HepG2 (cell line): ENCODE results near the gene LENEP. TPM values are rescaled to one million over a fixed set of nuclear protein-coding genes. Genes with fewer than 3 reads are reported as not detected.

ENCODE experiments used
- ATAC-seq: fragments of 200-7000 bp; cut with Tn5 transposase; 3 replicates; pipeline ENCODE4 v1.9.1; 2020; ENCODE audit warnings: mild to moderate bottlenecking, moderate library complexity
- BruUV-seq: library from RNA; stranded (reverse); fragments of 400-500 nt; replicated peaks from 2 replicates; lab custom pipeline; 2021; lab: Mats Ljungman, UMichigan
- CTCF ChIA-PET: fragments of 300-600 bp; formaldehyde crosslinking; extraction: SDS; loops from one replicate; lab custom pipeline; 2021; ENCODE audit warnings: low total read pairs, inconsistent platforms, low intra/inter-chr PET ratio; lab: Yijun Ruan, JAX
- POLR2A ChIA-PET: fragments of 350-600 bp; sonication (Branson Sonifier 250); formaldehyde crosslinking; loops from one replicate; lab custom pipeline; 2020; ENCODE audit warnings: antibody characterized with exemption, inconsistent platforms; lab: Yijun Ruan, JAX
- DNase-seq: peaks from one replicate; pipeline ENCODE4 v3.0.0-alpha.2; 2015; ENCODE audit warnings: low spot score
- FAIRE-seq: peaks from 3 replicates; lab custom pipeline; 2011; peaks lifted over from hg19 to GRCh38; lab: Jason Lieb, UNC
- H2AFZ ChIP-seq: one replicate; pipeline ENCODE4 v1.6.1; 2011; ENCODE audit warnings: low read length, inconsistent platforms
- H3K27ac ChIP-seq: fragments of 300-600 bp; 3 replicates; pipeline ENCODE4 v1.8.0; 2011; ENCODE audit warnings: mixed run types, mild to moderate bottlenecking, mixed read lengths, low read length, inconsistent platforms; ENCODE audit not compliant: insufficient read depth; ENCODE audit errors: extremely low read length
- H3K27me3 ChIP-seq, 2 experiments: fragments of 200-600 bp in 1 of 2; 2 replicates in 1 of 2; 3 replicates in 1 of 2; pipeline versions ENCODE4 v1.6.0 to v1.8.0; 2011; ENCODE audit warnings: low read length in 2 of 2, mild to moderate bottlenecking in 2 of 2, moderate library complexity in 2 of 2, inconsistent platforms in 1 of 2; ENCODE audit not compliant: insufficient read depth in 2 of 2, control insufficient read depth in 1 of 2
- H3K36me3 ChIP-seq, 2 experiments: fragments of 200-600 bp in 1 of 2; replicated peaks in 1 of 2; 2 replicates in 1 of 2; 3 replicates in 1 of 2; pipeline versions ENCODE4 v1.5.1 to v1.8.0; 2011; ENCODE audit warnings: low read length in 2 of 2, inconsistent platforms in 1 of 2; ENCODE audit not compliant: insufficient read depth in 2 of 2, control insufficient read depth in 1 of 2
- H3K4me1 ChIP-seq: 2 replicates; pipeline ENCODE4 v1.5.1; 2012; ENCODE audit warnings: low read length, inconsistent platforms; ENCODE audit not compliant: insufficient read depth
- H3K4me2 ChIP-seq: 2 replicates; pipeline ENCODE4 v1.6.0; 2011; ENCODE audit warnings: low read depth, low read length, inconsistent platforms
- H3K4me3 ChIP-seq, 3 experiments: fragments of 200-600 bp in 1 of 3; sonication (generic), shearing (Covaris generic) in 1 of 3; replicated peaks in 1 of 3; 2 replicates each; pipeline ENCODE4 v1.5.1; 2011 to 2016; ENCODE audit warnings: low read length in 3 of 3, inconsistent platforms in 2 of 3, low read depth in 2 of 3, mild to moderate bottlenecking in 2 of 3, control low read depth in 1 of 3, mixed read lengths in 1 of 3; ENCODE audit not compliant: insufficient read depth in 1 of 3
- H3K79me2 ChIP-seq: one replicate; pipeline ENCODE4 v1.6.1; 2011; ENCODE audit warnings: low read length, inconsistent platforms; ENCODE audit not compliant: insufficient read depth
- H3K9ac ChIP-seq: 2 replicates; pipeline ENCODE4 v1.6.0; 2011; ENCODE audit warnings: mild to moderate bottlenecking, low read depth, low read length, inconsistent platforms; ENCODE audit not compliant: insufficient read depth
- H3K9me3 ChIP-seq: 2 replicates; pipeline ENCODE4 v1.5.1; 2012; ENCODE audit warnings: mild to moderate bottlenecking, low read length
- H4K20me1 ChIP-seq: 2 replicates; pipeline ENCODE4 v1.6.0; 2011; ENCODE audit warnings: inconsistent platforms, mild to moderate bottlenecking, low read length, moderate library complexity; ENCODE audit not compliant: insufficient read depth
- BRCA1 ChIP-seq: sonication (generic); formaldehyde crosslinking; IDR thresholded peaks from 2 replicates; pipeline ENCODE4 v1.4.0; 2020; ENCODE audit warnings: missing genetic modification reagents
- E2F5 ChIP-seq: sonication (generic); formaldehyde crosslinking; conservative IDR thresholded peaks from 2 replicates; pipeline ENCODE4 v1.4.0; 2020; ENCODE audit warnings: missing genetic modification reagents
- ETV6 ChIP-seq: sonication (generic); formaldehyde crosslinking; conservative IDR thresholded peaks from 2 replicates; pipeline ENCODE4 v1.4.0; 2020; ENCODE audit warnings: missing genetic modification reagents
- FOXK1 ChIP-seq: sonication (generic); formaldehyde crosslinking; IDR thresholded peaks from 2 replicates; pipeline ENCODE4 v1.4.0; 2020; ENCODE audit warnings: low read depth, missing genetic modification reagents, borderline replicate concordance
- GATAD2A ChIP-seq: IDR thresholded peaks from 2 replicates; pipeline ENCODE4 v1.6.1; 2016
- IRF2 ChIP-seq: IDR thresholded peaks from 2 replicates; pipeline ENCODE4 v1.6.1; 2018; ENCODE audit warnings: missing genetic modification reagents, missing compliant biosample characterization
- MAX ChIP-seq: IDR thresholded peaks from 2 replicates; pipeline ENCODE4 v1.6.1; 2012; ENCODE audit warnings: inconsistent platforms
- MBNL3 ChIP-seq: fragments of 250-450 bp; sonication (Bioruptor Pico); conservative IDR thresholded peaks from 2 replicates; pipeline ENCODE4 v1.8.0; 2022; ENCODE audit warnings: mild to moderate bottlenecking, inconsistent platforms
- NR1H2 ChIP-seq: sonication (generic); formaldehyde crosslinking; IDR thresholded peaks from 2 replicates; pipeline ENCODE4 v1.8.1; 2022; ENCODE audit warnings: low read depth, missing genetic modification reagents, borderline replicate concordance
- PHB2 ChIP-seq: fragments of 450-650 bp; IDR thresholded peaks from 2 replicates; pipeline ENCODE4 v1.6.1; 2018; ENCODE audit not compliant: partially characterized antibody
- RFX3 ChIP-seq: IDR thresholded peaks from 2 replicates; pipeline ENCODE4 v1.6.1; 2016; ENCODE audit warnings: missing biosample characterization, missing genetic modification reagents
- RFXAP ChIP-seq: sonication (generic); formaldehyde crosslinking; IDR thresholded peaks from 2 replicates; pipeline ENCODE4 v1.4.0; 2020; ENCODE audit warnings: missing genetic modification reagents, borderline replicate concordance
- ZFP36L2 ChIP-seq: sonication (generic); formaldehyde crosslinking; IDR thresholded peaks from 2 replicates; pipeline ENCODE4 v1.4.0; 2020; ENCODE audit warnings: missing genetic modification reagents
- ZGPAT ChIP-seq: IDR thresholded peaks from 2 replicates; pipeline ENCODE4 v1.6.1; 2016; ENCODE audit warnings: mild to moderate bottlenecking
- ZNF143 ChIP-seq: sonication (generic); formaldehyde crosslinking; IDR thresholded peaks from 2 replicates; pipeline ENCODE4 v1.4.0; 2020; ENCODE audit warnings: missing genetic modification reagents
- ZNF331 ChIP-seq: sonication (generic); formaldehyde crosslinking; IDR thresholded peaks from 2 replicates; pipeline ENCODE4 v1.4.0; 2020; ENCODE audit warnings: missing genetic modification reagents
- ZNF512 ChIP-seq: sonication (generic); formaldehyde crosslinking; IDR thresholded peaks from 2 replicates; pipeline ENCODE4 v1.4.0; 2020; ENCODE audit warnings: mild to moderate bottlenecking, missing genetic modification reagents
- ZNF550 ChIP-seq: sonication (generic); formaldehyde crosslinking; IDR thresholded peaks from 2 replicates; pipeline ENCODE4 v1.4.0; 2020; ENCODE audit warnings: mild to moderate bottlenecking, missing genetic modification reagents, borderline replicate concordance
- WGBS: methylation state at CpG from one replicate; pipeline ENCODE4 v1.1.6; 2017; ENCODE audit warnings: low lambda C conversion rate; 5-methylcytosine and 5-hydroxymethylcytosine counted together
- in situ Hi-C: cut with HindIII; loops from 2 replicates; pipeline ENCODE4 v1.10.0; 2017; ENCODE audit warnings: low pct_unique_long_range_greater_than_20kb; ENCODE audit not compliant: extremely low pct_ligation_motif_present
- intact Hi-C: fragments of 100-400 bp; cut with micrococcal nuclease; formaldehyde crosslinking; loops from one replicate; pipeline ENCODE4 v1.10.0; 2022; ENCODE audit not compliant: unreplicated experiment
- polyA plus RNA-seq, 8 experiments: library from polyadenylated mRNA; depleted of rRNA in 3 of 8; stranded (reverse) in 7 of 8; unstranded in 1 of 8; fragments of >200 nt; fragmentation: Illumina TruSeq in 4 of 8; extraction: Trizol in 4 of 8; gene quantifications; 2 replicates each; pipeline versions ENCODE4 v1.2.1 to v1.2.3, GENCODE V29; 2011 to 2016; ENCODE audit warnings: low read depth in 4 of 8, missing spikeins in 1 of 8, mixed read lengths in 1 of 8; ENCODE audit not compliant: insufficient read depth in 1 of 8
- total RNA-seq, 5 experiments: library from RNA; depleted of rRNA; stranded (reverse); fragments of >200 nt; fragmentation: Illumina TruSeq; extraction: Trizol; gene quantifications; 2 replicates each; pipeline ENCODE4 v1.2.3, GENCODE V29; 2016; ENCODE audit warnings: low read depth in 1 of 5

Gene LENEP
- total and polyA plus RNA-seq, 2 of the 13 experiments (the other 11 are each of a cell fraction or from before 2014, with no cell fraction given) = 0.29 TPM; not detected in 1

- Histone ChIP-seq H4K20me1 (no peaks in the 10 kb centered on the region), H3K4me1 (peaks cover 33% of the 10 kb centered on the region), H3K79me2 (peaks cover 4% of the 10 kb centered on the region)
- FAIRE-seq = no peak
- no TSS peak for BruUV-seq
- TF ChIP-seq ZGPAT (CRISPR knock-in tag) (no peak), PHB2 (no peak), GATAD2A (CRISPR knock-in tag) (no peak), ZNF550 (no peak), FOXK1 (CRISPR knock-in tag) (no peak), IRF2 (CRISPR knock-in tag) (no peak), MAX (no peak), ZNF143 (CRISPR knock-in tag) (no peak), ZNF331 (CRISPR knock-in tag) (no peak), NR1H2 (CRISPR knock-in tag) (no peak), RFXAP (no peak), RFX3 (CRISPR knock-in tag) (no peak), ZFP36L2 (CRISPR knock-in tag) (no peak), ETV6 (CRISPR knock-in tag) (no peak), BRCA1 (CRISPR knock-in tag) (no peak), E2F5 (no peak), MBNL3 (CRISPR knock-in tag) (no peak), ZNF512 (CRISPR knock-in tag) (no peak)
- TF ChIP-seq, all 625 proteins: peak for 0
- no peaks in the 10 kb centered on the region for H3K9me3 ChIP-seq
- ChIA-PET CTCF (interaction anchor here (2.1 kb wide), 1 partner anchor 28 kb away, joined by 13 read pairs; no protein-coding TSS in a partner anchor), POLR2A (interaction anchor here (1.7 to 1.8 kb wide), 2 partner anchors 11 to 12 kb away, joined by 5 to 6 read pairs; no protein-coding TSS in a partner anchor)
- H3K4me3 ChIP-seq = no peak overlapping the region
- DNase-seq (no peak), ATAC-seq (no peak)
- H3K4me2 ChIP-seq = no peak overlapping the region
- intact Hi-C loops = no loop called here
- H3K27me3 ChIP-seq = no peaks in the 10 kb centered on the region
- H2AFZ ChIP-seq = no peak overlapping the region
- H3K9ac ChIP-seq = no peak overlapping the region
- in situ Hi-C loops = no loop called here
- no peak overlapping the region for H3K27ac ChIP-seq
- WGBS = 93% methylated on average over 3 of the region's 3 CpGs
- peaks cover 5 to 18% of the 10 kb centered on the region in 2 experiments; a peak in 2 of 5 replicates for H3K36me3 ChIP-seq
These were observed 4.1 kb upstream of the LENEP start for GRCh38 chr1:154989195-154989860.
